Loucy (cell line): Measurements from ENCODE around the gene LOXHD1.

Experiments used
- H2AFZ ChIP-seq: fragments of 200-600 bp; sonication (generic); 2 replicates; pipeline ENCODE4 v1.6.0; 2016; ENCODE audit warnings: antibody characterized with exemption, mild to moderate bottlenecking, low read length, moderate library complexity
- H3F3A ChIP-seq: fragments of 200-600 bp; 2 replicates; pipeline ENCODE4 v1.6.0; 2016; ENCODE audit warnings: antibody characterized with exemption, low read depth, mild to moderate bottlenecking
- H3K27me3 ChIP-seq: fragments of 200-600 bp; sonication (generic); 2 replicates; pipeline ENCODE4 v1.6.1; 2014; ENCODE audit warnings: low read length, mild to moderate bottlenecking; ENCODE audit not compliant: insufficient read depth, poor library complexity, severe bottlenecking
- H3K36me3 ChIP-seq: fragments of 200-600 bp; sonication (generic); 2 replicates; pipeline ENCODE4 v1.6.1; 2016; ENCODE audit warnings: low read length; ENCODE audit not compliant: insufficient read depth
- H3K4me1 ChIP-seq: fragments of 200-600 bp; sonication (generic); 2 replicates; pipeline ENCODE4 v1.5.1; 2014; ENCODE audit warnings: low read length, mild to moderate bottlenecking; ENCODE audit not compliant: insufficient read depth, poor library complexity, severe bottlenecking
- H3K4me2 ChIP-seq: fragments of 200-600 bp; sonication (generic); 2 replicates; pipeline ENCODE4 v1.6.0; 2014; ENCODE audit warnings: antibody characterized with exemption, low read length, low read depth, mild to moderate bottlenecking; ENCODE audit not compliant: poor library complexity, severe bottlenecking
- H3K4me3 ChIP-seq: fragments of 200-600 bp; sonication (generic); 2 replicates; pipeline ENCODE4 v1.5.1; 2014; ENCODE audit warnings: low read length, mild to moderate bottlenecking, mixed read lengths; ENCODE audit not compliant: poor library complexity, severe bottlenecking
- H3K79me2 ChIP-seq: fragments of 200-600 bp; sonication (generic); 2 replicates; pipeline ENCODE4 v1.6.1; 2014; ENCODE audit warnings: low read length; ENCODE audit not compliant: insufficient read depth
- H3K9ac ChIP-seq: fragments of 200-600 bp; sonication (generic); 2 replicates; pipeline ENCODE4 v1.6.0; 2014; ENCODE audit warnings: mild to moderate bottlenecking, low read depth, low read length, moderate library complexity; ENCODE audit not compliant: poor library complexity, severe bottlenecking
- H3K9me2 ChIP-seq: fragments of 200-600 bp; sonication (generic); replicated peaks from 2 replicates; pipeline ENCODE4 v1.6.1; 2016; ENCODE audit warnings: low read depth, low read length, mixed read lengths
- H3K9me3 ChIP-seq: fragments of 200-600 bp; sonication (generic); 2 replicates; pipeline ENCODE4 v1.6.1; 2014; ENCODE audit warnings: mild to moderate bottlenecking, antibody characterized with exemption, low read length, low read depth; ENCODE audit not compliant: insufficient read depth
- H4K20me1 ChIP-seq: fragments of 200-600 bp; sonication (generic); 2 replicates; pipeline ENCODE4 v1.6.0; 2014; ENCODE audit warnings: antibody characterized with exemption, low read length, mild to moderate bottlenecking; ENCODE audit not compliant: insufficient read depth, poor library complexity, severe bottlenecking
- CTCF ChIP-seq: fragments of 200-600 bp; sonication (generic); conservative IDR thresholded peaks from 2 replicates; pipeline ENCODE4 v1.5.1; 2014; ENCODE audit warnings: mild to moderate bottlenecking, antibody characterized with exemption, low read length
- EZH2phosphoT487 ChIP-seq: fragments of 200-600 bp; IDR thresholded peaks from 2 replicates; pipeline ENCODE4 v1.6.1; 2018; ENCODE audit warnings: antibody characterized with exemption, mild to moderate bottlenecking, moderate library complexity, borderline replicate concordance

Gene LOXHD1

DNA sequence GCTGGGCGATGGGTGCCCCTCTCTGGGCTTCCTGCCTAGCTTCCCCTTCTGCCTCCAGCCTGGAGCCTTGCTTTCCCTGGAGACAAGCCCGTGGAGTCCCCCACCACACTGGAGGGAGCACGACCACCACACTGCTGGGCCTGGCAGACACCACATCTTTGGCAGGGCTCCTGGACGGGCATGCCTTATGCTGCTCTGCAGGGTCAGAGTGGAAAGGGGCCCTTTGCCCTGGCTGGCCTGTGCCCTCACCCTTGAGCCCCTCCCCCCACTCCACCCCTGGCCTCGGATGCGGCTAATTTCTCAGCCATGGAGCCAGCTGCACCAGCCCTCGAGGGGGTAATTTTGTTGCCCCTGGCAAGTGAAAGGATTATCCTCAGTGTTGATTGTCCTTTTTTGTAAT lies 194.5 kb downstream of the LOXHD1 start:
- no peaks in the 10 kb centered on the region for H3K27me3 ChIP-seq
- H3K9me2 ChIP-seq = no peaks in the 10 kb centered on the region
- no peak overlapping the region for H3K9ac ChIP-seq
- no peak overlapping the region for H3K4me2 ChIP-seq
- H3K4me1 ChIP-seq = no peaks in the 10 kb centered on the region
- no peaks in the 10 kb centered on the region for H3K9me3 ChIP-seq
- H4K20me1 ChIP-seq = no peaks in the 10 kb centered on the region
- TF ChIP-seq CTCF (no peak), EZH2phosphoT487 (no peak)
- no peak overlapping the region for H3K4me3 ChIP-seq
- H3K79me2 ChIP-seq = no peaks in the 10 kb centered on the region
- H3F3A ChIP-seq = no peaks in the 10 kb centered on the region
- no peak overlapping the region for H2AFZ ChIP-seq
- no peaks in the 10 kb centered on the region for H3K36me3 ChIP-seq

- no peak for TF ChIP-seq CTCF
- no peak for TF ChIP-seq EZH2phosphoT487
- H3F3A ChIP-seq = no peaks in the 10 kb centered on the region
- no peaks in the 10 kb centered on the region for H3K27me3 ChIP-seq
- H3K4me3 ChIP-seq = no peak overlapping the region
- H3K9me3 ChIP-seq = no peaks in the 10 kb centered on the region
- no peak overlapping the region for H3K9ac ChIP-seq
- no peak overlapping the region for H2AFZ ChIP-seq
- no peaks in the 10 kb centered on the region for H3K4me1 ChIP-seq
- no peaks in the 10 kb centered on the region for H3K9me2 ChIP-seq
- H3K4me2 ChIP-seq = no peak overlapping the region
- no peaks in the 10 kb centered on the region for H3K36me3 ChIP-seq
- H3K79me2 ChIP-seq = no peaks in the 10 kb centered on the region
- H4K20me1 ChIP-seq = no peaks in the 10 kb centered on the region
These were observed 195.0 kb downstream of the LOXHD1 start for GRCh38 chr18:46461993-46462392.

GRCh38 chr18:46460754-46461153 lies 196.3 kb downstream of the LOXHD1 start:
- no peaks in the 10 kb centered on the region for H3K4me1 ChIP-seq
- H3K9me2 ChIP-seq = no peaks in the 10 kb centered on the region
- H3K9me3 ChIP-seq = no peaks in the 10 kb centered on the region
- TF ChIP-seq EZH2phosphoT487 (no peak), CTCF (no peak)
- H3K27me3 ChIP-seq = no peaks in the 10 kb centered on the region
- H3K4me2 ChIP-seq = no peak overlapping the region
- no peaks in the 10 kb centered on the region for H4K20me1 ChIP-seq
- no peak overlapping the region for H3K4me3 ChIP-seq
- H3K36me3 ChIP-seq = no peaks in the 10 kb centered on the region
- no peaks in the 10 kb centered on the region for H3K79me2 ChIP-seq
- no peak overlapping the region for H2AFZ ChIP-seq
- no peaks in the 10 kb centered on the region for H3F3A ChIP-seq
- H3K9ac ChIP-seq = no peak overlapping the region
